ENCODE data around the gene TSSC4. TPM values are rescaled to one million over a fixed set of nuclear protein-coding genes. Genes with fewer than 3 reads are reported as not detected.

The TSSC4 gene
- total RNA-seq, 1 experiment from 2014 or later, result 128 TPM

DNA sequence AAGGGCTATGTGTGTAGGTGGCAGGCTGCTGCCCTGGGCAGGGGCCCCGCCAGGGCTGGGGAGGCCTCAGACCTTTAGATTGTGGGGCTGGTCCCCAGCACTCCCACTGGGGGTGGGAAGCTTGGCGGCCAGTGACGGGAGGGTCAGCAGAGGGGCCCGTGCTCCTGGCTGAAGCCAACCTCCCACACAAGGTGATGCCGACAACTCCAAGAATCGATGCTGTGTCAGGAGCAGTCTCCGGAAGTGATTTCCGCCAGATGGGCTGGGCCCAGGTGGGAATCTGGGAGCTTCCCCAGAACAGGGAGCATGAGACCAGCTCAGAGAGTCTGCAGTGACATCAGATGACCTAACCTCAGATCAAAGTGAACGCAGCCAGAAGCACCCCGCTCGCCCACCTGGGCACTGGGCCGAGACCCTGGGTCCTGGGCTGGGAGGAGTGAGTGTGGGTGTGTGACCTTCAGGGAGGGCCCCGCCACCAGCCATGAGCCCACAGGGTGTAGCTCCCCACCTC lies 36.0 kb downstream of the TSSC4 start:
- Histone ChIP-seq H3K27me3 (replicated peaks) (peaks cover 28% of the 10 kb centered on the region), H3K4me1 (replicated peaks) (no peaks in the 10 kb centered on the region), H3K4me3 (no peak overlapping the region), H3K36me3 (no peaks in the 10 kb centered on the region), H3K9me3 (replicated peaks) (no peaks in the 10 kb centered on the region), H3K27ac (no peak overlapping the region)
- no peak for DNase-seq (ENCODE audit: low read depth in 1 of 2, low spot score in 2 of 2)

DNA sequence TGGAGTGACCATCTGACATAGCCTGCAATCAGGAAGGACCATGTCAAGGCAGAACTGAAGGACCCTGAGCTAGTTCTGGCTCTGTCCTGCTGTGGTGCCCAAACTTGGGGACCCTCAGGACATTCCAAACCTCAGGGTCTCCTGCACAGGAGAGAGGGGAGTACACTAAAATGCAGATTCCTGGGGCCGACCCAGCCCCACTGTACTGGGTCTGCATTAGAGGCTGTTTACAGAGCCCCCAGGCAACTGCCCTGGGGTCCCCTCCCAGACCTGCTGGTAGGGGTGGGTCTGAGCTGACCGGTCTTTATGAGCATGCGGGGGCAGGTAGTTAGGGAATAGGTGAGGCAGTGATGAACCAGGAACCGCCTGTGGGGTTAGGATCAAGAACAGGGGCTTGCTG lies 37.0 kb downstream of the TSSC4 start:
- H3K9me3 ChIP-seq (replicated peaks), result no peaks in the 10 kb centered on the region
- no peak for DNase-seq (ENCODE audit: low read depth in 1 of 2, low spot score in 2 of 2)
- H3K27me3 ChIP-seq (replicated peaks), result peaks cover 36% of the 10 kb centered on the region
- no peak overlapping the region for H3K4me3 ChIP-seq
- no peaks in the 10 kb centered on the region for H3K4me1 ChIP-seq (replicated peaks)
- no peaks in the 10 kb centered on the region for H3K36me3 ChIP-seq
- no peak overlapping the region for H3K27ac ChIP-seq

DNA sequence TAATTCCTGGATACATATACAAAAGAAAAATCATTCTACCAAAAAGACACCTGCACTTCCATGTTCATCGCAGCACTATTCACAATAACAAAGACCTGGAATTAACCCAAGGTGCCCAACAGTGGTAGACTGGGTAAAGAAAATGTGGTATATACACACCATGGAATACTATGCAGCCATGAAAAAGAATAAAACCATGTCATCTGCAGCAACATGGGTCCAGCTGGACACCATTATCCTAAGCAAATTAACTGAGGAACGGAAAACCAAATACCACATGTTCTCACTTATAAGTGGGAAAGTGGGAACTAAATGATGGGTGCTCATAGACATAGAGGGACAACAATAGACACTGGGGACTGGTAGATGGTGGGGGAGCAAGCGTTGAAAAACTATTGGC lies 39.3 kb downstream of the TSSC4 start:
- DNase-seq (ENCODE audit: low read depth in 1 of 2, low spot score in 2 of 2), result no peak
- H3K27ac ChIP-seq, result no peak overlapping the region
- H3K36me3 ChIP-seq, result no peaks in the 10 kb centered on the region
- H3K9me3 ChIP-seq (replicated peaks), result no peaks in the 10 kb centered on the region
- H3K4me1 ChIP-seq (replicated peaks), result no peaks in the 10 kb centered on the region
- H3K27me3 ChIP-seq (replicated peaks), result peaks cover 55% of the 10 kb centered on the region
- H3K4me3 ChIP-seq, result no peak overlapping the region

DNA sequence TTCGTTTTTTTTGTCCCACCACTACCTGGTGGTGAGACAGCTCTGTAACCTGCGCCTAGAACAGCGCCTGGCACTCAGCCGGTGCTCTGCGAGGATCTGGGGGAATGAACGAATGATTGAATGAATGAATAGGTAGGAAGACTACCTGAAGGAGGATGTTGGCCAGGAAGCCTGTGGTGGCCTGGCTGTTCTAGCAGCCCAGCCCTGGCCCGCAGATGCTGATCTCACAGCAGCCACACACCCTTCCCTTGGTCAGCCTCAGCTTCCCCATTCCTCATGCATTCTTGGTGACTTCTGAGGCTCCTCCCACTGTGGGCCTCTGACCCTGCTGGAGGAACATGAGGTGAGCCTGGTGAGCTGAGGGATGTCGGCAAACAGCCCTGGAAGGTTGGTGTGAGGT lies 40.1 kb downstream of the TSSC4 start:
- Histone ChIP-seq H3K4me1 (replicated peaks) (peaks cover 5% of the 10 kb centered on the region), H3K36me3 (no peaks in the 10 kb centered on the region), H3K27ac (no peak overlapping the region), H3K27me3 (replicated peaks) (peaks cover 62% of the 10 kb centered on the region), H3K4me3 (no peak overlapping the region), H3K9me3 (replicated peaks) (no peaks in the 10 kb centered on the region)
- DNase-seq (ENCODE audit: low read depth in 1 of 2, low spot score in 2 of 2), result no peak

DNA sequence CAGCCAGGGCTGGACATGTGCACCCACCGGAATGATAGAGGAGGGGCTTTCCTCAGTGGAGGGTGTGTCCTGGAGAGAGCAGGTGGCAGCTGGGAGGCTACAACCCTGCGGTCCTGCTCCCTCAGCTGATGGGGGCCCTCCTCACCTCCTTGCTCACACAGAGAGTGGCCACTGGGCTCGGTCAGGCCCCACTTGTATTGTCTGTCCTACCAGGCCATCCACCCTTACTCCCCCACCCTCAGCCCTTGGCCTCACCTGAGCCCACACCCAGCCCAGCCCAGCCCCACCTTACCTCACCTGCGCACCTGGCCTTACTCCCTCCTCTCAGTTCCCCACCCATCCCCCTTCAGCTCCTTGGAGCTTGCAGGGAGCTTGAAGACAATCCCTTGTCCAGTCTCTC lies 40.6 kb downstream of the TSSC4 start:
- H3K27me3 ChIP-seq (replicated peaks), result peaks cover 68% of the 10 kb centered on the region
- H3K4me3 ChIP-seq, result no peak overlapping the region
- no peaks in the 10 kb centered on the region for H3K36me3 ChIP-seq
- no peak for DNase-seq (ENCODE audit: low read depth in 1 of 2, low spot score in 2 of 2)
- no peaks in the 10 kb centered on the region for H3K9me3 ChIP-seq (replicated peaks)
- H3K27ac ChIP-seq, result no peak overlapping the region
- H3K4me1 ChIP-seq (replicated peaks), result peaks cover 5% of the 10 kb centered on the region

DNA sequence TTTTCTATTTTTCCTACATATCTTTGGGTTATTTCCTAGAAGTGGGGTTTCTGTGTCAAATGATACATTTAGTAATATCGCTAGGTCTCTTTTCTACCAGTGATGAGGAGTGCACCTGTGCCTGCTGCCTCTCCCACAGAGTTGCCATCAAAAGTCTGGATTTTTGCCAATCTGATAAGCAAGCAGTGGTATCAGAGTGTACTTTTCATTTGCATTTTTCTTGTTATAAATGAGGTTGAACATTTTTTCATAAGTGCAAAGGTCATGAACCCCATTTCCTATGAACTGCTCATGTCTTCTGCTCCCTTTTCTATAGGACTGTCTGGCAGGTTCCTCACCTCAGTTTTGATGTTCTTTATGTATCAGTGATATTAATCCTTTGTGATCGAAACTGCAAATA lies 42.0 kb downstream of the TSSC4 start:
- peaks cover 5% of the 10 kb centered on the region for H3K4me1 ChIP-seq (replicated peaks)
- H3K36me3 ChIP-seq, result no peaks in the 10 kb centered on the region
- no peak overlapping the region for H3K27ac ChIP-seq
- no peak for DNase-seq (ENCODE audit: low read depth in 1 of 2, low spot score in 2 of 2)
- H3K9me3 ChIP-seq (replicated peaks), result no peaks in the 10 kb centered on the region
- peaks cover 70% of the 10 kb centered on the region for H3K27me3 ChIP-seq (replicated peaks)
- H3K4me3 ChIP-seq, result no peak overlapping the region

DNA sequence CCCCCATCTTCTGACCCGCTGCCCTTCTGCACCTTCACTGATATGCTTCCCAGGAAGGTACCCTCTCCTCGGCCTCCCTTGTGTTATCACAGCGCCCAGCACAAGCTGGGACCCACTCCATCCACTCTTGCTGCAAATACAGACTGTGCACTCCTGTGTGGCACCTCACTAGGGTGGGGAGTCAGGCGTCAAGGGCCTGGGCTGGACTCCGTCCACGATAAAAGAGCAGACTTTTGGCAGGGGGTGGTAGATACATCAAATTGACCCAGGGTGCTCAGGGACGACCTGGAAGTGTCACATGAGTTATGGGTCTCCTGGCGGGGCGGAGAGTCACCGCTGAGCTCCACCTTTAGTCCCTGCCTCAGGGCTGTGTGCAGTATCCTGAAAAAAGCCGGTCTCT lies 42.9 kb downstream of the TSSC4 start:
- H3K4me3 ChIP-seq, result no peak overlapping the region
- H3K4me1 ChIP-seq (replicated peaks), result peaks cover 5% of the 10 kb centered on the region
- H3K9me3 ChIP-seq (replicated peaks), result no peaks in the 10 kb centered on the region
- H3K27ac ChIP-seq, result no peak overlapping the region
- H3K27me3 ChIP-seq (replicated peaks), result peaks cover 70% of the 10 kb centered on the region
- H3K36me3 ChIP-seq, result no peaks in the 10 kb centered on the region
- DNase-seq (ENCODE audit: low read depth in 1 of 2, low spot score in 2 of 2), result no peak

DNA sequence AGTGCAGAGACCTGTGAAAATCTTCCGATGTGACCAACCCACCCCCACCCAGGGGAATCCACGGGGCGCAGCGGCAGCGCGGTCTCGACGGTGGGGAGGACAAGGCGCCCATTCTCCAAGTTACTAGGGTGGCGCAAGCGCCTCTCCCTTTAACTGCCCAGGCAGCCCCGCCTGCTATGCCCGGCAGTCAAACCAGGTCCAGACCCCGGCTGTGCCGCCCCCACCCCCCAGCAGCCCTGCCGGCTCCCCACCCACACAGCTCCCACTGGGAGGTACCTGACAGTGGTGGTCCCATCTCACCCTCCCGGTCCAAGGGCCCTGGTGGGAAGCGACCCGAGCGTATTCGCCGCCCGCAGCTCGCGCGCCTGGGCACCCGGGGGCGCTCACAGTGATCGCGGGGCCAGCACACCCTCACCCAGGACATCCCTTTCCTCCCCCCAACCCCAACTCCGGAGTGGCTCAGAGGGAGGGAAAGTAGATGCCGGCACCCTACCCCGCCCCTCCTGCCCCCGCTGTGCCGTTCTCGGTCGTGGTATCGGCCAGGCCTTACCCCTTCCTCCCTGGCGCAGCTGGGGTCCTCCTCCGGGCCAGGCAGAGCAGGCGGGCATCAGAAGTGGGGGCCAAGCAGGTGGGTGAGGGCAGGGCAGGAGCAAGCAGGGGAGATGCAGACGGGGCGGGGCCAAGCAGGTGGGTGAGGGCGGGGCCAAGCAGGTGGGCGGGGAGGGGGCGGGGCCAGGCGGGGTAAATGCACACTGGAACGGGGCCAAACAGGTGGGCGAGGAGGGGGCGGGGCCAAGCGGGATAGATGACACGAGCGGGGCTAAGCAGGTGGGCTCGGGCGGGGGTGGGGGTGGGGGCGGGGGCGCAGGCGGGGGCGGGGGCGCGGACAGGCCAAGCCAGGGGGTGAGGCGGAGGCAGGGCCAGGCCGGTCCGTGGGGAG lies 43.6 kb downstream of the TSSC4 start, which contains the start of gene TRPM5:
Gene TRPM5 (minus strand): TSS at position 634 of the 940 bp plus-strand sequence. CDS start 21,478 bp downstream, outside the sequence.
- H3K27ac ChIP-seq, result no peak within 1 kb of the TSS
- no peaks in the 10 kb centered on the region for H3K36me3 ChIP-seq
- no peaks in the 10 kb centered on the region for H3K9me3 ChIP-seq (replicated peaks)
- peaks cover 5% of the 10 kb centered on the region for H3K4me1 ChIP-seq (replicated peaks)
- H3K27me3 ChIP-seq (replicated peaks), result peaks cover 70% of the 10 kb centered on the region
- H3K4me3 ChIP-seq, result no peak within 1 kb of the TSS; the same call in 1 of the 2 replicates
- DNase-seq (ENCODE audit: low read depth in 1 of 2, low spot score in 2 of 2), result no peak

DNA sequence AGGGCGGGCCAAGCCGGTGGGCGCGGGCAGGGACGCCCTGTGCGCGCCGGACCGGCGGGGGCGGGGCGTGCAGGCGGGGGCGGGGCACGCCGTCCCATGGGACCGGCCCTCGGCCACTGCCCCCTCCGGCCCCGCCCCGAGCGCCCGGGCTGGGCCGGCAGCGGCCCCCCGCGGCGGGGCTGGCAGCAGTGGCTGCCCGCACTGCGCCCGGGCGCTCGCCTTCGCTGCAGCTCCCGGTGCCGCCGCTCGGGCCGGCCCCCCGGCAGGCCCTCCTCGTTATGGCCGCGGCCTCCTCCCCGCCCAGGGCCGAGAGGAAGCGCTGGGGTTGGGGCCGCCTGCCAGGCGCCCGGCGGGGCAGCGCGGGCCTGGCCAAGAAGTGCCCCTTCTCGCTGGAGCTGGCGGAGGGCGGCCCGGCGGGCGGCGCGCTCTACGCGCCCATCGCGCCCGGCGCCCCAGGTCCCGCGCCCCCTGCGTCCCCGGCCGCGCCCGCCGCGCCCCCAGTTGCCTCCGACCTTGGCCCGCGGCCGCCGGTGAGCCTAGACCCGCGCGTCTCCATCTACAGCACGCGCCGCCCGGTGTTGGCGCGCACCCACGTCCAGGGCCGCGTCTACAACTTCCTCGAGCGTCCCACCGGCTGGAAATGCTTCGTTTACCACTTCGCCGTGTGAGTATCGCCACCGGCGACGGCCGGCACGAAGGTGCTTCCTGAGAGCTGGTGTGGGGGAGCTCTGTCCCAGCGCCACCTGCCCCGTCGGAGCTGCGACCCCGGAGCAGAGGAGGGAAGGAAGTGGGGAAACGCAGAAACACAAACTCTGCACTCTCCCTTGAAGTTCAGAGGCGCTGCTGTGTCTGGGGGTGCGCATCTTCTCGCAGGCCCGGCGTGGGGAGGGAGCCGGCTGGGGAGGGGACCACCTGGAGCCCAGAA lies 44.5 kb downstream of the TSSC4 start, which contains the start of gene KCNQ1:
Gene KCNQ1 (plus strand): TSS at position 188 of the 925 bp plus-strand sequence. CDS start 91 bp downstream, at position 279.
- DNase-seq (ENCODE audit: low read depth in 1 of 2, low spot score in 2 of 2), result no peak
- Histone ChIP-seq H3K4me1 (replicated peaks) (peaks cover 5% of the 10 kb centered on the region), H3K27ac (no peak within 1 kb of the TSS), H3K27me3 (replicated peaks) (peaks cover 79% of the 10 kb centered on the region), H3K36me3 (no peaks in the 10 kb centered on the region), H3K9me3 (replicated peaks) (no peaks in the 10 kb centered on the region; the same call in 1 of the 2 replicates), H3K4me3 (no peak within 1 kb of the TSS; the same call in 1 of the 2 replicates)

DNA sequence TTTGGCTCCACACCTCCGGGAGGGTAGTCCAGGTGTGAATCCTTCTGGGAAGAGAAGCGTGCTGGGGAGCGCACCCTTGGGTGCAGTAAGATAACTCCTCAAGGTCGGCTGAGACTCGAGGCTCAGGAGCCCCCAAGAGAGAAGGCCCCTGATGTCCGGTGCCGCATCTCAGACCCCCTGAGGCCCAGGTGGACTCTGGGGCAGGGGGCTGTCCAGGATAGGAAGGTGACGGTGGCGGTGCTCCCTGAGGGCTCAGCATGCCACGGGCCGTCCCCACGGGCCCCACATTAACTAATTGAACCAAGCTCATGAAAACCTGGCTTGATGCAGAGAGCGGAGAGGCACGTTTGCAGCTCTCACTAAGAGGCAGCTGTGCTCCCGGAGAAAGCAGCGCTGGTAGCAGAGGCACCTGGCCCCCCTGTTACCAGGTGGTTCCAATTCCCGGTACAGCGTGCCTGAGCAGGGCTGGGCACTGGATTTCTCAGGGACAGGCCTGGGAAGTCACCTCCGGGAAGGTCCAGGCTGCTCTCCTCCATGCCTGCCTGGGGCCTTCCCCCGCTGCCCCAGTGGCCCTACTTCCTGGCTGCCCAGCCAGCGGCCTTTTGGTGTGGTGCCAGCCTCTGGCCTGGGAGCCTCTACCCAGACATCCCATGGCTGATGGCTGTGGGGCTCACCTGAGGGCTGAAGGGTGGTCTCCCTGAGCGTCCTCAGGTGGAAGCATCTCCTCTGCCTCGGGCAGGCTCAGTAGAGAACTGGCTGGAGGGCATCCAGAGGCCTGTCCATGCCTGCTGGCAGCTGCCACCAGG lies 45.4 kb downstream of the TSSC4 start:
- H3K4me3 ChIP-seq, result no peak overlapping the region
- no peaks in the 10 kb centered on the region for H3K36me3 ChIP-seq
- no peak overlapping the region for H3K27ac ChIP-seq
- no peaks in the 10 kb centered on the region; the same call in 1 of the 2 replicates for H3K9me3 ChIP-seq (replicated peaks)
- no peak for DNase-seq (ENCODE audit: low read depth in 1 of 2, low spot score in 2 of 2)
- H3K4me1 ChIP-seq (replicated peaks), result peaks cover 5% of the 10 kb centered on the region
- peaks cover 87% of the 10 kb centered on the region for H3K27me3 ChIP-seq (replicated peaks)

DNA sequence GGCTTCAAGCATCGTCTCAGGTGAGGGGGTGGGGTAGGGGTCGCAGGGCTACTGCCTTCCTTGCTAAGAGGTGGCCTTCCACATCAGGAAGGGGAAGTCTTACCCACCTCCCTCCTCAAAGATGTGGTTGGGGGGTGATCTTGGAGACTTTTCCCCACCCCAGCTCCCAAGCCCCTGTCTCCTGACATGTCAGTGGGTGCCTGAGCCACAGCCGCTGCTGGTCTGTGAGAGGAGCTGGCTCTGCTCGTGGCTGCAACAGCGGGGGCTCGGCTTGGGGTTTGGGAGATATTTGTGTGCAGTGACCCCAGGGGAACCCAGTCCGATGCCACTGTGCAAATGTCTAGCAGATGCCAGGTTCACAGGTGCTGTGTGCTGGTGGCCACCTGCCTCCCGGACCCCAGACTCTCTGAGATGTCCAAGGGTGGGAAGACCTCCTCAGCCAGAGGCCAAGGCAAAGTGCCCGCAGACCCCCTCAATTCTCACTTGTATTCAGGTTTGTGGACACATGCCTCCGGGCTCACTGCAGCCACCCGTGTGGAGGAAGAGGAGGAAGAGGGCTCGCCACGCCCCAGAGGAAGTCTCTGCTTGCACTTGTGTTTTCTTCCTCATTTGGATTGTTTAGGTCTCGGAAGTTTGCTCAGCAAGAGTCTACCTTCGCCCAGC lies 46.2 kb downstream of the TSSC4 start:
- Histone ChIP-seq H3K4me1 (replicated peaks) (peaks cover 5% of the 10 kb centered on the region), H3K27ac (no peak overlapping the region), H3K4me3 (no peak overlapping the region), H3K36me3 (no peaks in the 10 kb centered on the region), H3K27me3 (replicated peaks) (peaks cover 95% of the 10 kb centered on the region), H3K9me3 (replicated peaks) (no peaks in the 10 kb centered on the region; the same call in 1 of the 2 replicates)
- DNase-seq (ENCODE audit: low read depth in 1 of 2, low spot score in 2 of 2), result no peak

DNA sequence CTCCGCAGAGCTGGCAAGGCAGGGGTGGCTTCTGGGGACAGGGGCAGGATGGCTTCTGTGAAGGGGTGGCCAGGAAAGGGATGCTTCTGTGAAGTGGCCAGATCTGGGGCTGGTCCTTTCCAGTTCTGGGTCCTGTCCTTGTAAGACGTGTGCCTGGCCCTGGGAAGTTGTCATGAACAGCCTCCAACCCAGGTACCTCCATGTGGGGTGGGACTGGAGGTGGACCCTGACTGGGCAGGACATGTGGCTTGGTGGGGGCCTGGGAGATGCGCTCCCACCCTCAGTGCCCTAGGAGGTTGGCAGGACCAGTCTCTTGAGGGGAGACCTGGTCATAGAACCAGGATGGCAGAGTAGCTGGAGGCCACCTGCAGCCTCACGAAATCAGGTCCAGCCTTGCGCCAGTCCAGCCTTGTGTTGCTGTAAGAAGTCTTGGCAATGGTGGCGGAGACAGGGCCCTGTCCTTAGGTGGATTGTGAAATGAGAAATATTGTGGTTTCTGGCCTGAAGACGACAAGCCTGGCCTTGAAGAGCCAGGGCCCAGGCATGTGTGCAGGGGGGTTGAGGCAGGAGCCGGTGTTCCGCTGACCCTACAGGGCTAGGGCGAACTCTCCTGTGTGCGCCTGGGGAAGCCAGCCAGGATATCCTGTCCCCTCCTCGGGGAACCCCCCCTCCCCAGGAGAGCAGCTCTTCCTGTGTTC lies 46.9 kb downstream of the TSSC4 start:
- H3K9me3 ChIP-seq (replicated peaks), result no peaks in the 10 kb centered on the region; the same call in 1 of the 2 replicates
- peaks cover 5% of the 10 kb centered on the region for H3K4me1 ChIP-seq (replicated peaks)
- H3K27me3 ChIP-seq (replicated peaks), result peaks cover 95% of the 10 kb centered on the region
- no peak overlapping the region for H3K27ac ChIP-seq
- H3K36me3 ChIP-seq, result no peaks in the 10 kb centered on the region
- no peak overlapping the region for H3K4me3 ChIP-seq
- no peak for DNase-seq (ENCODE audit: low read depth in 1 of 2, low spot score in 2 of 2)
